HUES48 (cell line): Measurements from ENCODE around the gene CSNK1D.

Source experiments
- H3K27ac ChIP-seq: one replicate; pipeline ENCODE4 v1.7.0; 2013; ENCODE audit warnings: low read depth, low read length, inconsistent platforms
- H3K27me3 ChIP-seq: 2 replicates; pipeline ENCODE4 v1.6.1; 2013; ENCODE audit warnings: mild to moderate bottlenecking, low read length; ENCODE audit not compliant: control insufficient read depth, insufficient read depth
- H3K36me3 ChIP-seq: 2 replicates; pipeline ENCODE4 v1.6.1; 2013; ENCODE audit warnings: low read length; ENCODE audit not compliant: control insufficient read depth, insufficient read depth
- H3K4me1 ChIP-seq: 2 replicates; pipeline ENCODE4 v1.6.1; 2013; ENCODE audit warnings: mild to moderate bottlenecking, low read length; ENCODE audit not compliant: control insufficient read depth, insufficient read depth
- H3K4me3 ChIP-seq: 2 replicates; pipeline ENCODE4 v1.5.1; 2013; ENCODE audit warnings: mild to moderate bottlenecking, low read depth, low read length
- H3K9ac ChIP-seq: 2 replicates; pipeline ENCODE4 v1.6.1; 2013; ENCODE audit warnings: mild to moderate bottlenecking, low read depth, low read length, moderate library complexity
- H3K9me3 ChIP-seq: 2 replicates; pipeline ENCODE4 v1.6.1; 2013; ENCODE audit warnings: low read length; ENCODE audit not compliant: control insufficient read depth, insufficient read depth

Gene CSNK1D

GRCh38 chr17:82218349-82219075 is 55.0 kb downstream of the CSNK1D start:
- H3K9me3 ChIP-seq = no peaks in the 10 kb centered on the region
- H3K27ac ChIP-seq = no peak overlapping the region
- H3K27me3 ChIP-seq = peaks cover 11% of the 10 kb centered on the region
- H3K4me1 ChIP-seq = no peaks in the 10 kb centered on the region
- H3K4me3 ChIP-seq = no peak overlapping the region
- H3K9ac ChIP-seq = no peak overlapping the region
- H3K36me3 ChIP-seq = no peaks in the 10 kb centered on the region

- H3K4me1 ChIP-seq = no peaks in the 10 kb centered on the region
- no peaks in the 10 kb centered on the region for H3K9me3 ChIP-seq
- no peaks in the 10 kb centered on the region for H3K36me3 ChIP-seq
- peaks cover 16% of the 10 kb centered on the region for H3K27me3 ChIP-seq
- no peak overlapping the region for H3K4me3 ChIP-seq
- no peak overlapping the region for H3K27ac ChIP-seq
- no peak overlapping the region for H3K9ac ChIP-seq
These were observed 55.8 kb downstream of the CSNK1D start for GRCh38 chr17:82217530-82218204.

- H3K27me3 ChIP-seq = peaks cover 16% of the 10 kb centered on the region
- H3K9ac ChIP-seq = no peak overlapping the region
- no peaks in the 10 kb centered on the region for H3K36me3 ChIP-seq
- no peaks in the 10 kb centered on the region for H3K9me3 ChIP-seq
- H3K4me3 ChIP-seq = no peak overlapping the region
- H3K27ac ChIP-seq = no peak overlapping the region
- no peaks in the 10 kb centered on the region for H3K4me1 ChIP-seq
These were observed 56.4 kb downstream of the CSNK1D start for GRCh38 chr17:82217120-82217529.

- Histone ChIP-seq H3K27me3 (peaks cover 16% of the 10 kb centered on the region), H3K9me3 (no peaks in the 10 kb centered on the region), H3K4me1 (no peaks in the 10 kb centered on the region), H3K9ac (no peak overlapping the region), H3K4me3 (no peak overlapping the region), H3K27ac (no peak overlapping the region), H3K36me3 (no peaks in the 10 kb centered on the region)
These were observed 57.0 kb downstream of the CSNK1D start for GRCh38 chr17:82216301-82217119.

- H3K27ac ChIP-seq = no peak overlapping the region
- no peaks in the 10 kb centered on the region for H3K9me3 ChIP-seq
- no peak overlapping the region for H3K9ac ChIP-seq
- H3K36me3 ChIP-seq = no peaks in the 10 kb centered on the region
- H3K4me1 ChIP-seq = no peaks in the 10 kb centered on the region
- H3K4me3 ChIP-seq = no peak overlapping the region
- peaks cover 16% of the 10 kb centered on the region for H3K27me3 ChIP-seq
These were observed 57.6 kb downstream of the CSNK1D start for GRCh38 chr17:82215972-82216300.

- no peak overlapping the region for H3K4me3 ChIP-seq
- no peak overlapping the region for H3K27ac ChIP-seq
These were observed 58.2 kb downstream of the CSNK1D start for GRCh38 chr17:82215095-82215971.

GRCh38 chr17:82214012-82214628 is 59.4 kb downstream of the CSNK1D start:
- Histone ChIP-seq H3K9me3 (no peaks in the 10 kb centered on the region), H3K36me3 (no peaks in the 10 kb centered on the region), H3K4me3 (no peak overlapping the region), H3K27ac (no peak overlapping the region), H3K27me3 (peaks cover 16% of the 10 kb centered on the region), H3K9ac (no peak overlapping the region), H3K4me1 (no peaks in the 10 kb centered on the region)

More at GRCh38 chr17:82215095-82215971, 58.2 kb downstream of the CSNK1D start:
- no peaks in the 10 kb centered on the region for H3K9me3 ChIP-seq
- peaks cover 16% of the 10 kb centered on the region for H3K27me3 ChIP-seq
- H3K4me1 ChIP-seq = no peaks in the 10 kb centered on the region
- no peak overlapping the region for H3K9ac ChIP-seq
- no peaks in the 10 kb centered on the region for H3K36me3 ChIP-seq

- Histone ChIP-seq H3K4me3 (peak overlapping the region; percentile 78), H3K36me3 (no peaks in the 10 kb centered on the region), H3K9ac (peak overlapping the region; percentile 42), H3K27ac (no peak overlapping the region), H3K27me3 (peaks cover 16% of the 10 kb centered on the region), H3K9me3 (no peaks in the 10 kb centered on the region), H3K4me1 (no peaks in the 10 kb centered on the region)
These were observed 60.1 kb downstream of the CSNK1D start for GRCh38 chr17:82213251-82214011.

- Histone ChIP-seq H3K9ac (peak within 1 kb of the TSS; percentile 42), H3K36me3 (no peaks in the 10 kb centered on the region), H3K9me3 (no peaks in the 10 kb centered on the region)
These were observed 60.9 kb downstream of the CSNK1D start, which contains the start of gene CCDC57 for GRCh38 chr17:82212331-82213250. TSS of gene CCDC57 (minus strand) at chr17:82212842. CDS start at chr17:82201944, 10,898 bp downstream.

More at GRCh38 chr17:82212331-82213250, 60.9 kb downstream of the CSNK1D start, which contains the start of gene CCDC57:
- Histone ChIP-seq H3K27me3 (peaks cover 16% of the 10 kb centered on the region), H3K27ac (peak within 1 kb of the TSS; percentile 35), H3K4me1 (no peaks in the 10 kb centered on the region), H3K4me3 (peak within 1 kb of the TSS; percentile 78)
